Gastrocnemius medialis (tissue), 4 donors: ENCODE results near the gene UROS. TPM values are rescaled to one million over a fixed set of nuclear protein-coding genes. Genes with fewer than 3 reads are reported as not detected.

Experiments used
- ATAC-seq, 2 donors: fragments of 150-250 bp; one replicate each; pipeline ENCODE4 v1.9.1; 2016
- DNase-seq, 2 donors: peaks; one replicate each; pipeline ENCODE4 v3.0.0-alpha.2; 2019
- H3K27ac ChIP-seq, 4 donors: fragments of 200-600 bp; sonication (generic); 1 replicate in 1 of 4; 2 replicates in 3 of 4; pipeline ENCODE4 v1.5.1; 2016 to 2018; ENCODE audit warnings: mild to moderate bottlenecking in 2 of 4, moderate library complexity in 1 of 4
- H3K27me3 ChIP-seq, 3 donors: fragments of 200-600 bp; sonication (generic) in 2 of 3; 1 replicate in 1 of 3; 2 replicates in 2 of 3; pipeline versions ENCODE4 v1.5.1 to v1.6.0; 2016 to 2019; ENCODE audit warnings: mild to moderate bottlenecking in 1 of 3, moderate library complexity in 1 of 3
- H3K36me3 ChIP-seq, 2 donors: fragments of 200-600 bp; sonication (generic) in 1 of 2; one replicate each; pipeline ENCODE4 v1.5.1; 2017 to 2018
- H3K4me1 ChIP-seq, 2 donors: fragments of 200-600 bp; sonication (generic) in 1 of 2; one replicate each; pipeline ENCODE4 v1.5.1; 2016 to 2017; ENCODE audit warnings: mild to moderate bottlenecking in 2 of 2
- H3K4me3 ChIP-seq, 4 donors: fragments of 200-600 bp; sonication (generic) in 3 of 4; 1 replicate in 1 of 4; 2 replicates in 3 of 4; pipeline ENCODE4 v1.5.1; 2016 to 2019; ENCODE audit warnings: mild to moderate bottlenecking in 2 of 4
- H3K9me3 ChIP-seq, 3 donors: fragments of 200-600 bp; sonication (generic) in 2 of 3; 1 replicate in 1 of 3; 2 replicates in 2 of 3; pipeline ENCODE4 v1.5.1; 2016 to 2019
- CTCF ChIP-seq, 5 experiments: fragments of 450-650 bp in 3 of 5; fragments of 200-600 bp in 2 of 5; sonication (generic) in 2 of 5; IDR thresholded peaks in 4 of 5; conservative IDR thresholded peaks in 1 of 5; 1 replicate in 4 of 5; 2 replicates in 1 of 5; pipeline ENCODE4 v1.5.1; 2016 to 2019; ENCODE audit warnings: antibody characterized with exemption in 5 of 5, mild to moderate bottlenecking in 3 of 5, moderate library complexity in 3 of 5
- POLR2A ChIP-seq, 2 donors: fragments of 450-650 bp; IDR thresholded peaks; one replicate each; pipeline ENCODE4 v1.6.1; 2017; ENCODE audit warnings: antibody characterized with exemption in 2 of 2, mild to moderate bottlenecking in 2 of 2, moderate library complexity in 2 of 2
- in situ Hi-C, 4 donors: fragments of 200-750 bp; cut with MboI; loops; one replicate each; pipeline versions ENCODE4 v1.15.0 to v1.8.0; 2017; ENCODE audit warnings: low sequenced_read_pairs in 4 of 4
- intact Hi-C: fragments of 100-400 bp; cut with DNase I; formaldehyde crosslinking; loops from one replicate; pipeline ENCODE4 v1.15.1; 2023; ENCODE audit warnings: low total_unique reads
- total RNA-seq, 4 donors: library from RNA; depleted of rRNA; stranded (reverse); fragments of >200 nt; gene quantifications; one replicate each; pipeline versions ENCODE4 v1.1.0 to v1.2.3, GENCODE V29; 2016

Gene UROS
- total RNA-seq, 4 donors from 2014 or later: 29.1 to 78.2 (median 64.2) TPM

GRCh38 chr10:125820701-125821100 is 2.4 kb downstream of the UROS start:
- intact Hi-C loops: loop anchor here (5.0 kb wide), 1 partner anchor 77 kb away; the partner anchor contains the start of gene FANK1
- TF ChIP-seq CTCF (IDR thresholded peaks at IDR 0.05 in 4 of 5, conservative IDR thresholded peaks at IDR 0.05 in 1 of 5) (no peak), POLR2A (IDR thresholded peaks at IDR 0.05) (no peak)

GRCh38 chr10:125817337-125817946 is 5.6 kb downstream of the UROS start:
- in situ Hi-C loops (no loop called here), intact Hi-C loops (no loop called here)
- Histone ChIP-seq H3K9me3 (no peaks in the 10 kb centered on the region), H3K4me1 (peaks cover 14 to 15% of the 10 kb centered on the region in 2 donors), H3K27ac (no peak overlapping the region), H3K36me3 (peaks cover 0 to 26% of the 10 kb centered on the region in 2 donors), H3K27me3 (no peaks in the 10 kb centered on the region), H3K4me3 (no peak overlapping the region)
- no peak for DNase-seq
- ATAC-seq: no peak
- TF ChIP-seq CTCF (IDR thresholded peaks at IDR 0.05 in 4 of 5, conservative IDR thresholded peaks at IDR 0.05 in 1 of 5) (no peak), POLR2A (IDR thresholded peaks at IDR 0.05) (no peak)

More at GRCh38 chr10:125820701-125821100, 2.4 kb downstream of the UROS start:
- H3K4me3 ChIP-seq: no peak overlapping the region
- DNase-seq (no peak), ATAC-seq (no peak)
- H3K27ac ChIP-seq: no peak overlapping the region
- no peaks in the 10 kb centered on the region for H3K27me3 ChIP-seq
- in situ Hi-C loops: loop anchor here in 2 of 4 donors (10.0 kb wide), 1 partner anchor 96 kb away; no protein-coding TSS in a partner anchor
- H3K4me1 ChIP-seq: peaks cover 32 to 34% of the 10 kb centered on the region in 2 donors
- H3K36me3 ChIP-seq: peaks cover 0 to 2% of the 10 kb centered on the region in 2 donors
- H3K9me3 ChIP-seq: no peaks in the 10 kb centered on the region

- Histone ChIP-seq H3K27me3 (no peaks in the 10 kb centered on the region), H3K27ac (no peak overlapping the region), H3K36me3 (peaks cover 0 to 26% of the 10 kb centered on the region in 2 donors), H3K4me3 (no peak overlapping the region), H3K9me3 (no peaks in the 10 kb centered on the region), H3K4me1 (peaks cover 5 to 6% of the 10 kb centered on the region in 2 donors)
- TF ChIP-seq CTCF (IDR thresholded peaks at IDR 0.05 in 4 of 5, conservative IDR thresholded peaks at IDR 0.05 in 1 of 5): no peak
- no peak for TF ChIP-seq POLR2A (IDR thresholded peaks at IDR 0.05)
- no peak for ATAC-seq
- in situ Hi-C loops (no loop called here), intact Hi-C loops (no loop called here)
- no peak for DNase-seq
Measured at GRCh38 chr10:125816548-125816947, 6.5 kb downstream of the UROS start.

GRCh38 chr10:125815764-125816163 is 7.3 kb downstream of the UROS start:
- peaks cover 0 to 2% of the 10 kb centered on the region in 2 donors for H3K4me1 ChIP-seq
- ATAC-seq: no peak
- H3K27me3 ChIP-seq: no peaks in the 10 kb centered on the region
- no peak overlapping the region for H3K4me3 ChIP-seq
- intact Hi-C loops (no loop called here), in situ Hi-C loops (no loop called here)
- no peak for DNase-seq
- H3K27ac ChIP-seq: no peak overlapping the region
- peaks cover 0 to 34% of the 10 kb centered on the region in 2 donors for H3K36me3 ChIP-seq
- no peaks in the 10 kb centered on the region for H3K9me3 ChIP-seq
- TF ChIP-seq POLR2A (IDR thresholded peaks at IDR 0.05) (no peak), CTCF (IDR thresholded peaks at IDR 0.05 in 4 of 5, conservative IDR thresholded peaks at IDR 0.05 in 1 of 5) (no peak)
